VCaP (cell line): ENCODE data around the gene COPS9.

Experiments
- H3K27ac ChIP-seq: fragments of 450-650 bp; 2 replicates; pipeline ENCODE4 v1.5.1; 2017
- CTCF ChIP-seq: fragments of 450-650 bp; conservative IDR thresholded peaks from 2 replicates; pipeline ENCODE4 v1.5.1; 2017; ENCODE audit warnings: mild to moderate bottlenecking, moderate library complexity

Gene COPS9

GRCh38 chr2:240136013-240136670 lies at the start of gene COPS9:
Gene COPS9, minus strand, starts transcription at chr2:240136305. Its CDS starts 21 bp downstream, at chr2:240136284.
- no peak for TF ChIP-seq CTCF
- H3K27ac ChIP-seq, result peak within 1 kb of the TSS; percentile 70

- H3K27ac ChIP-seq, result no peak overlapping the region
- no peak for TF ChIP-seq CTCF
Observed at GRCh38 chr2:240184656-240185055, 48.6 kb upstream of the COPS9 start.

GRCh38 chr2:240183875-240184590 lies 47.9 kb upstream of the COPS9 start:
- no peak overlapping the region for H3K27ac ChIP-seq
- TF ChIP-seq CTCF, result no peak

DNA sequence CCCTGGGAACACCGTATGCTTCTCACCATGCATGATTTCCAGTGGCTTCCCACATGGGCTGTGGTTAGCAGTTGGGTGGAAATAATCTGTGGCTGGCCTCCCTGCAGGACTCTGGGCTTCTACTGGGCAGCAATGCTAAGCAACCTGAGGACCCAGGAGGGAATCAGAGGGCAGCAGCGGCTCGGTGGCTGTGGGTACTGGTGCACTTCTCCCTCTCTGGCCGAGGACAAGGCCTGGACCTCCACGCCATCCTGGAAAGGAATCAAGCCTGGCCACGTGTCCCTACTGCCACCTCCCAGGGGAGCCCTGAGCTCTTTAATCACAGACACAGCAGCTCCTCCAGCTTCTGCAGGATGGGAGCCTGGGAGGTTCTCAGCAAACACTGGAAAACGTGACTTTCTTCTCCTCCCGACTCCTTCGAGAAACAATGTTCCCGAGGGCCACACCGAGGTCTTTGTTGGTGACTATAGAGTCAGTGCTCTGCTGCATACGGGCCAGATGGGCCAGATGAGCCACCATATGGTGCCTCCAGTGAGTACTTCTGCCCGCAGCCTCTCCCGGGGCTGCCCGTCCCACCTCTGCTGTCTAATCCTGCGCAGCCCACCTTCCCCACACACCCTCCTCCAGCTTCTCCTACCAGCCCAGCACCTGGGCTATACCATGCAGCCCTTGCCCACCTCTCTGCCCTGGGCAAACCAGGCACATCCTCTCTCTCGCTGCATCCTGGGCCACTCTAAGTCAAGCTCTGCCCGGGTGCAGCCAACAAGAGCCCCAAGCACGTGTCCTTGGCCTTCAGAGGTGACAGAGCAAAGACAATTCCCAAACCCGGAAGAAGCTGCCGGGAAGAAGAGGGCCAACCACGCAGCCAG lies 47.1 kb upstream of the COPS9 start:
- H3K27ac ChIP-seq, result no peak overlapping the region
- TF ChIP-seq CTCF, result no peak

DNA sequence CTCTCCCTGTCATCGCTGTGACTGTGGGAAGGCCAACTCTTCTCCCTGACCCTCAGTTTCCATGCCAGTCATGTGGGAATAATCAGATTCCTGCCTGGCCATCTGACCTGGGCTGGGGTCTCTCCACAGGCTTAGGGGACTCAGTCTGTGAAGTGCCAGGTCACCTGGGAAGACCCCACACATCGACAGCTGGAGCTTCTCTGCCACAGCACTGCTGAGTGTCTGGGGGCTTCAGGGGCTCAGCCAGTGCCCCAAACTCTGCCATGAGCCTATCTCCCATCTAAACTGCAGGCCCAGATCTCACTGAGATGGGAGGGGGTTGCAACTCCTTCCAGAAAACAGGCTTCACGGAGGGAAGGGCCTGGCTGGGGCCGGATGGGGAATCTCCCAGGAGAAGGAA lies 46.4 kb upstream of the COPS9 start:
- no peak for TF ChIP-seq CTCF
- no peak overlapping the region for H3K27ac ChIP-seq

- no peak for TF ChIP-seq CTCF
- H3K27ac ChIP-seq, result no peak overlapping the region
Observed at GRCh38 chr2:240182001-240182400, 45.9 kb upstream of the COPS9 start.
